ENCODE results near the gene RBFOX2.
"Not testable (repeated sequence)": the region's sequence is repeated elsewhere in the genome, so short reads cannot be mapped to it uniquely, and the experiment has no call there.

The RBFOX2 gene

DNA sequence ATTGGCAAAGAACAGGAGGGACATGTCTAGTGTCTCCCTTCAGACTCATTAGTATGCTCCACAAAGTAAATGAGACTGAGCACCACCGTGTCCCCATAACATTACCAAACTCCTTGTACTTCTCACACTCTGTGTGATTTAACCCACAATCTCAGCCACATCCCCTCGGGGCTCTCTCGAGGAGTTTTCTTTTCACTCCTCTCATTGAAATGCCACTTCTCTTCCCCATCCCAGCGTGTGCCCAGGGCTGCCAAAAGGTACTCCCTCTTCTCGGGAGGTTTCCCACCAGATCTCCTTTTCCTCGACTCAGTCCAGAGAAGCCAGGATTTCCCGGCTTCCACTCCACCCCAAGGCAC, 1.1 kb downstream of the RBFOX2 start:
- no peak for DNase-seq (ENCODE audit: insufficient read length, low spot score)
- TF ChIP-seq, protein P1, sequence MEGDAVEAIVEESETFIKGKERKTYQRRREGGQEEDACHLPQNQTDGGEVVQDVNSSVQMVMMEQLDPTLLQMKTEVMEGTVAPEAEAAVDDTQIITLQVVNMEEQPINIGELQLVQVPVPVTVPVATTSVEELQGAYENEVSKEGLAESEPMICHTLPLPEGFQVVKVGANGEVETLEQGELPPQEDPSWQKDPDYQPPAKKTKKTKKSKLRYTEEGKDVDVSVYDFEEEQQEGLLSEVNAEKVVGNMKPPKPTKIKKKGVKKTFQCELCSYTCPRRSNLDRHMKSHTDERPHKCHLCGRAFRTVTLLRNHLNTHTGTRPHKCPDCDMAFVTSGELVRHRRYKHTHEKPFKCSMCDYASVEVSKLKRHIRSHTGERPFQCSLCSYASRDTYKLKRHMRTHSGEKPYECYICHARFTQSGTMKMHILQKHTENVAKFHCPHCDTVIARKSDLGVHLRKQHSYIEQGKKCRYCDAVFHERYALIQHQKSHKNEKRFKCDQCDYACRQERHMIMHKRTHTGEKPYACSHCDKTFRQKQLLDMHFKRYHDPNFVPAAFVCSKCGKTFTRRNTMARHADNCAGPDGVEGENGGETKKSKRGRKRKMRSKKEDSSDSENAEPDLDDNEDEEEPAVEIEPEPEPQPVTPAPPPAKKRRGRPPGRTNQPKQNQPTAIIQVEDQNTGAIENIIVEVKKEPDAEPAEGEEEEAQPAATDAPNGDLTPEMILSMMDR (IDR thresholded peaks at IDR 0.05; ENCODE audit: insufficient read depth, missing control alignments) = no peak
- no peak for FAIRE-seq

DNA sequence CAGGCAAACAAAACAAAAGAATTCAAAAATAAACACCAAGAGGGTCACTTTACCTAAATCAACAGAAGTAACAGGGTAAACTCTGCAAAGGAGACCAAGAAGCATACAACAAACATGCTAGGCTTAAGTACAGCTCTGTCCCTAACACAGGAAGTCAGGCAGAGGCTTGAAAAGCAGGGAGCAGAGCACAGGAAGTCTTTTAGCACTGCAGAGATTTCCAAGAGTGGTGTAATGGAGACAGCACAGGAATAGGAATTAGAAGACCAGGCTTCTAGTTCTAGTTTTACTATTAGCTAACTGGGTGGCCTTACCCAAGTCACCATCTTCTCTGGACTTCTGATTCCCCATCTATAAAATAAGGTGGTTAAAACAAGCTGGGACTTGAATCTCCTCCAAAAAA, 1.9 kb downstream of the RBFOX2 start:
- no peak for DNase-seq (ENCODE audit: insufficient read length, low spot score)
- TF ChIP-seq, protein P1 (IDR thresholded peaks at IDR 0.05; ENCODE audit: insufficient read depth, missing control alignments) = no peak
- FAIRE-seq = no peak

DNA sequence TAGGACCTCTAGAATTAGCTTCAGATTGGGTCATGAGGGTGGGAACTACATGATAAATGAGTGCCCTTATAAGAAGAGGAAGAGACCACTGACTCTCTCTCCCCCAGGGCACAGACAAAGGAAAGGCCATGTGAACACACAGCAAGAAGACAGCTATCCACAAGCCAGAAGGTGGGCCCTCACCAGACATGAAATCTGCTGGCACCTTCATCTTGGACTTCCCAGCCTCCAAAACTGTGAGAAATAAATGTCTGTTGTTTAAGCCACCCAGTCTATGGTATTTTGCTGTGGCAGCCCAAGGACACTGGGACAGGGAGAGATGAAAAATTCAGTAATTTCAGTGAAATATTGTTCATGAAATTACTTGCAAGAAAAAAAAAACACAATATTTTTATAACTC, 5.9 kb downstream of the RBFOX2 start:
- DNase-seq (ENCODE audit: insufficient read length, low spot score) (no peak), FAIRE-seq (no peak)
- TF ChIP-seq, protein P1 (IDR thresholded peaks at IDR 0.05; ENCODE audit: insufficient read depth, missing control alignments) = no peak

DNA sequence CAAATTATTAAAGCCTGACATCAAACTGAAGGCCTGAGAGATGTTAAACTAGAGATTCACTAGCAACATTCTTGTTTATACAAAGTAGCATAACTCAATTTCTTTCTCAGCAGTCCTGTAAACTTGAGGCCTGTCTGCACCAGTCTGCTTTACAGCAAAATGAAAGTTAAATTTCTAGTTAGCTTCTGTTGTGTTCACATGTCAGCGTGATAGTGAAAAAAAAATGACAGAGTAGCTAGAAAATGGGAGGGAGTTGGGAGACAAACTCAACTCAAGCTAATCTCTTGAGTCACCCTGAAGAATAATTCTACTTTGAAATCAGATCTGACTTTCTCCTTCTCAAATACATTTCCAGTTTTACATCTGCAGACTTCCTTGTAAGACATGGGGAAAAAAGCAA, 6.5 kb downstream of the RBFOX2 start:
- no peak for FAIRE-seq
- DNase-seq (ENCODE audit: insufficient read length, low spot score) = no peak
- TF ChIP-seq, protein P1 (IDR thresholded peaks at IDR 0.05; ENCODE audit: insufficient read depth, missing control alignments) = no peak

DNA sequence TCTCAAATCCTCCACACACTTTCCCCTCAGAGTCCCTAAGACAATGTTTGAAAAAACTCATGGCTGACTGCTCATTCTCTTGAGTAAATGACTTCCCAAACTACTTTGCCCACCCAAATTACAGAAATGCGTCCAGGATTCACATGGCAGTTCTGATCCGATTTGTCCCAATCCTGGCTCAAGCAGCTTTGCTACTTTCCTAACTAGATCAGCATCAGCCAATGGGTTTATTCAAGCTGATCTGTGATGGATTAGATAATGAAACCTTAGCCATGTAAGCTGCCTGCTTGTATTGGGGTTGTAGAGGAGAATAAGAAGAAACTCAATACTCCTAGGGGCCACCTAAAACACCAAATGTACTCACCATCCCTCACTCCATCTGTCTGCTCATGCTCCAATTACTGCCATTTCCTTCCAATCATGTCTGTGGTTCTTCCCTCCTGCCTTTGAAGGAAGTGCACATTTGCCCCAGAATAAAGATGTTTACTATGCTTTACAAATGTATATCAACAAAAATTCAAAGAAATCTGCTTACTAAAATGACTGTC, 6.9 kb downstream of the RBFOX2 start:
- DNase-seq (ENCODE audit: insufficient read length, low spot score) = no peak
- no peak for FAIRE-seq
- TF ChIP-seq, protein P1 (IDR thresholded peaks at IDR 0.05; ENCODE audit: insufficient read depth, missing control alignments) = no peak

DNA sequence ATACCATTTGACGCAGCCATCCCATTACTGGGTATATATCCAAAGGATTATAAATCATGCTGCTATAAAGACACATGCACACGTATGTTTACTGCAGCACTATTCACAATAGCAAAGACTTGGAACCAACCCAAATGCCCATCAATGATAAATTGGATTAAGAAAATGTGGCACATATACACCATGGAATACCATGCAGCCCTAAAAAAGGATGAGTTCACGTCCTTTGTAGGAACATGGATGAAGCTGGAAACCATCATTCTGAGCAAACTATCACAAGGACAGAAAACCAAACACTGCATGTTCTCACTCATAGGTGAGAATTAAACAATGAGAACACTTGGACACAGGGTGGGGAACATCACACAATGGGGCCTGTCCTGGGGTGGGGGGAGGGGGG, 7.8 kb downstream of the RBFOX2 start:
- DNase-seq (ENCODE audit: insufficient read length, low spot score); FAIRE-seq: not testable (repeated sequence)

- TF ChIP-seq, protein P1 (IDR thresholded peaks at IDR 0.05; ENCODE audit: insufficient read depth, missing control alignments) = no peak
- FAIRE-seq (no peak), DNase-seq (ENCODE audit: insufficient read length, low spot score) (no peak)
Measured at GRCh38 chr22:36017651-36018091, 11.0 kb downstream of the RBFOX2 start.

DNA sequence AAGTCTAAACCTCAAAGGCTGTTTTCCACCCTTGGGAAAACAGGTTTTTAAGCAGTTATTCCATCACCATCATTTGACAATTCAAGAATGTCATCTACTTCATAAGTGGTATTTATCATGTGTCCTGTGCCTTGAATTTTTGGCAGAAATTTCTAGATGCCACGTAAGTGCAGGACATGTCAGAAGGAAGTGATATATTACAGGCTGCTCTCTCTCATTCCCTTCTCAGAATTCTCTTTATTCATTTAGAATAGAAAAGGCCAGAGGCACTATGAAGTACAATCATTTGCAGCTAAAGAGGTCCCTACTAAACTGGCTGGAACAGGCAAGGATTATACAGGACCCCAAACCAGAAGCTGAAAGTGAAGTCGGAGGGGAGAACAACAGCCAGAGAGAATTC, 11.9 kb downstream of the RBFOX2 start:
- TF ChIP-seq, protein P1 (IDR thresholded peaks at IDR 0.05; ENCODE audit: insufficient read depth, missing control alignments) = no peak
- no peak for DNase-seq (ENCODE audit: insufficient read length, low spot score)
- no peak for FAIRE-seq

Measured in D721Med (cell line).